HCT116 (cell line): ENCODE data around the gene PCYT1B. TPM values are rescaled to one million over a fixed set of nuclear protein-coding genes. Genes with fewer than 3 reads are reported as not detected.
A peak's percentile ranks its signal among the peaks of the same experiment; 100 is the strongest.

Experiments
- ATAC-seq: fragments of 200-7000 bp; cut with Tn5 transposase; 2 replicates; pipeline ENCODE4 v1.9.1; 2020; ENCODE audit warnings: mild to moderate bottlenecking, moderate library complexity
- BruUV-seq: library from RNA; stranded (reverse); fragments of 400-500 nt; replicated peaks from 2 replicates; lab custom pipeline; 2021; lab: Mats Ljungman, UMichigan
- CTCF ChIA-PET: fragments of 300-600 bp; sonication (Branson Sonifier 250); formaldehyde crosslinking; loops from one replicate; lab custom pipeline; 2021; ENCODE audit warnings: antibody characterized with exemption; lab: Charles Lee
- POLR2A ChIA-PET: fragments of 300-600, 350-600 bp; sonication (Branson Sonifier 250); formaldehyde crosslinking; loops from one replicate; lab custom pipeline; 2021; ENCODE audit warnings: antibody characterized with exemption; lab: Charles Lee
- RAD21 ChIA-PET, 2 experiments: fragments of 300-600 bp; sonication (Branson Sonifier 250); formaldehyde crosslinking; loops; one replicate each; lab custom pipeline; 2023; ENCODE audit warnings: low total read pairs in 2 of 2; ENCODE audit not compliant: uncharacterized antibody in 2 of 2, unreplicated experiment in 2 of 2, low non-redundant PET in 1 of 2; lab: Charles Lee
- DNase-seq: peaks from one replicate; pipeline ENCODE4 v3.0.0-alpha.2; 2010; ENCODE audit warnings: low read depth, low spot score
- H2AFZ ChIP-seq: fragments of 200-600 bp; shearing (Covaris generic), sonication (generic); 2 replicates; pipeline ENCODE4 v1.6.1; 2017; ENCODE audit warnings: low read depth, mixed run types, mixed read lengths, antibody characterized with exemption, low read length; ENCODE audit not compliant: poor library complexity, severe bottlenecking
- H3K27ac ChIP-seq: 2 replicates; pipeline ENCODE4 v1.5.1; 2012; ENCODE audit warnings: low read depth, low read length
- H3K27me3 ChIP-seq: fragments of 200-600 bp; sonication (generic); 2 replicates; pipeline ENCODE4 v1.6.1; 2016; ENCODE audit warnings: mixed run types, low read length, mixed read lengths; ENCODE audit not compliant: insufficient read depth
- H3K36me3 ChIP-seq, 2 experiments: fragments of 200-500 bp in 1 of 2; fragments of 200-600 bp in 1 of 2; sonication (Bioruptor generic) in 1 of 2; sonication (generic) in 1 of 2; 2 replicates each; pipeline versions ENCODE4 v1.5.1 to v1.6.1; 2014 to 2016; ENCODE audit warnings: low read length in 2 of 2, inconsistent platforms in 1 of 2, mixed read lengths in 1 of 2, mixed run types in 1 of 2; ENCODE audit not compliant: insufficient read depth in 2 of 2, control insufficient read depth in 1 of 2
- H3K4me1 ChIP-seq, 2 experiments: fragments of 200-600 bp in 1 of 2; sonication (generic) in 1 of 2; 2 replicates each; pipeline versions ENCODE4 v1.5.1 to v1.6.1; 2012 to 2017; ENCODE audit warnings: low read length in 2 of 2, inconsistent platforms in 1 of 2, mild to moderate bottlenecking in 1 of 2, mixed read lengths in 1 of 2, mixed run types in 1 of 2, moderate library complexity in 1 of 2; ENCODE audit not compliant: insufficient read depth in 2 of 2, control insufficient read depth in 1 of 2
- H3K4me2 ChIP-seq: fragments of 200-600 bp; sonication (generic); 2 replicates; pipeline ENCODE4 v1.6.1; 2017; ENCODE audit warnings: mixed run types, low read length, mixed read lengths
- H3K4me3 ChIP-seq, 2 experiments: fragments of 200-600 bp in 1 of 2; sonication (generic) in 1 of 2; replicated peaks in 1 of 2; 2 replicates each; pipeline ENCODE4 v1.5.1; 2011 to 2016; ENCODE audit warnings: low read length in 2 of 2, control low read depth in 1 of 2, low read depth in 1 of 2, mild to moderate bottlenecking in 1 of 2, mixed read lengths in 1 of 2, mixed run types in 1 of 2
- H3K79me2 ChIP-seq: fragments of 200-600 bp; sonication (generic); 2 replicates; pipeline ENCODE4 v1.6.1; 2017; ENCODE audit warnings: mild to moderate bottlenecking, mixed run types, low read length, moderate library complexity, mixed read lengths; ENCODE audit not compliant: insufficient read depth
- H3K9ac ChIP-seq: fragments of 200-600 bp; sonication (generic); 2 replicates; pipeline ENCODE4 v1.6.1; 2016; ENCODE audit warnings: low read length, mixed read lengths
- H3K9me2 ChIP-seq: fragments of 200-600 bp; sonication (generic), shearing (Covaris generic); 2 replicates; pipeline ENCODE4 v1.6.1; 2017; ENCODE audit warnings: mixed run types, mild to moderate bottlenecking, moderate library complexity; ENCODE audit not compliant: insufficient read depth
- H3K9me3 ChIP-seq, 2 experiments: fragments of 200-500 bp in 1 of 2; fragments of 200-600 bp in 1 of 2; sonication (Bioruptor generic) in 1 of 2; sonication (generic) in 1 of 2; 2 replicates each; pipeline ENCODE4 v1.6.1; 2014 to 2017; ENCODE audit warnings: low read length in 2 of 2, mixed read lengths in 2 of 2, inconsistent platforms in 1 of 2, low read depth in 1 of 2, mild to moderate bottlenecking in 1 of 2, mixed run types in 1 of 2, moderate library complexity in 1 of 2; ENCODE audit not compliant: control insufficient read depth in 1 of 2, insufficient read depth in 1 of 2
- H4K20me1 ChIP-seq: fragments of 200-600 bp; sonication (generic), shearing (Covaris generic); 2 replicates; pipeline ENCODE4 v1.6.1; 2017; ENCODE audit warnings: mixed run types, mild to moderate bottlenecking, moderate library complexity; ENCODE audit not compliant: insufficient read depth
- ATF3 ChIP-seq: IDR thresholded peaks from 2 replicates; pipeline ENCODE4 v1.6.1; 2012
- CBX3 ChIP-seq: IDR thresholded peaks from 2 replicates; pipeline ENCODE4 v1.6.1; 2012; ENCODE audit warnings: low read depth
- CEBPB ChIP-seq: IDR thresholded peaks from 2 replicates; pipeline ENCODE4 v1.6.1; 2012; ENCODE audit warnings: low read depth
- EGR1 ChIP-seq: IDR thresholded peaks from 2 replicates; pipeline ENCODE4 v1.6.1; 2012; ENCODE audit warnings: low read depth
- ELF1 ChIP-seq: IDR thresholded peaks from 2 replicates; pipeline ENCODE4 v1.6.1; 2012; ENCODE audit warnings: low read depth, borderline replicate concordance
- EZH2 ChIP-seq: fragments of 200-600 bp; sonication (generic); IDR thresholded peaks from 2 replicates; pipeline ENCODE4 v1.6.1; 2017; ENCODE audit warnings: antibody characterized with exemption, mixed run types
- EZH2phosphoT487 ChIP-seq: fragments of 200-600 bp; IDR thresholded peaks from 2 replicates; pipeline ENCODE4 v1.6.1; 2018; ENCODE audit warnings: antibody characterized with exemption, borderline replicate concordance
- FOSL1 ChIP-seq: IDR thresholded peaks from 2 replicates; pipeline ENCODE4 v1.6.1; 2012; ENCODE audit warnings: low read depth
- JUND ChIP-seq: IDR thresholded peaks from 2 replicates; pipeline ENCODE4 v1.6.1; 2012
- MAX ChIP-seq: IDR thresholded peaks from 2 replicates; pipeline ENCODE4 v1.6.1; 2012
- POLR2A ChIP-seq: IDR thresholded peaks from 2 replicates; pipeline ENCODE4 v1.7.0; 2011; ENCODE audit warnings: borderline replicate concordance; ENCODE audit not compliant: insufficient read depth, insufficient read length; ENCODE audit errors: extremely low read depth
- POLR2AphosphoS5 ChIP-seq: IDR thresholded peaks from 2 replicates; pipeline ENCODE4 v1.6.1; 2011; ENCODE audit warnings: mild to moderate bottlenecking, low read depth, low read length, moderate library complexity
- SP1 ChIP-seq: IDR thresholded peaks from 2 replicates; pipeline ENCODE4 v1.6.1; 2012; ENCODE audit warnings: low read depth
- YY1 ChIP-seq: IDR thresholded peaks from 2 replicates; pipeline ENCODE4 v1.6.1; 2011; ENCODE audit warnings: low read length, low read depth, moderate library complexity, mild to moderate bottlenecking; ENCODE audit not compliant: insufficient replicate concordance; ENCODE audit errors: extremely low read depth
- ZBTB33 ChIP-seq: IDR thresholded peaks from 2 replicates; pipeline ENCODE4 v1.6.1; 2011; ENCODE audit warnings: mild to moderate bottlenecking, low read length, moderate library complexity; ENCODE audit not compliant: insufficient replicate concordance; ENCODE audit errors: extremely low read depth
- ZNF274 ChIP-seq: fragments of 200-500 bp; sonication (Bioruptor generic); IDR thresholded peaks from 2 replicates; pipeline ENCODE4 v1.6.1; 2014; ENCODE audit warnings: mild to moderate bottlenecking, low read depth, low read length, inconsistent platforms
- intact Hi-C: fragments of 100-400 bp; cut with micrococcal nuclease; formaldehyde crosslinking; loops from 2 replicates; pipeline ENCODE4 v1.10.0; 2022
- total RNA-seq: library from RNA; stranded (reverse); gene quantifications from one replicate; pipeline ENCODE4 v1.2.1, GENCODE V29; 2021; ENCODE audit not compliant: unreplicated experiment
- TF ChIP-seq, protein P1 (sequence below), 3 experiments: fragments of 200-600 bp in 1 of 3; sonication (generic) in 1 of 3; IDR thresholded peaks in 2 of 3; conservative IDR thresholded peaks in 1 of 3; 2 replicates each; pipeline ENCODE4 v1.5.1; 2012 to 2017; ENCODE audit warnings: low read depth in 2 of 3, low read length in 2 of 3, antibody characterized with exemption in 1 of 3, borderline replicate concordance in 1 of 3, control low read depth in 1 of 3, mild to moderate bottlenecking in 1 of 3, mixed read lengths in 1 of 3, mixed run types in 1 of 3, moderate library complexity in 1 of 3; ENCODE audit not compliant: insufficient read depth in 1 of 3
- TF ChIP-seq, protein P2 (sequence below): IDR thresholded peaks from 2 replicates; pipeline ENCODE4 v1.6.1; 2012; ENCODE audit warnings: low read depth

Gene PCYT1B
- total RNA-seq, 1 experiment from 2014 or later = not detected

DNA sequence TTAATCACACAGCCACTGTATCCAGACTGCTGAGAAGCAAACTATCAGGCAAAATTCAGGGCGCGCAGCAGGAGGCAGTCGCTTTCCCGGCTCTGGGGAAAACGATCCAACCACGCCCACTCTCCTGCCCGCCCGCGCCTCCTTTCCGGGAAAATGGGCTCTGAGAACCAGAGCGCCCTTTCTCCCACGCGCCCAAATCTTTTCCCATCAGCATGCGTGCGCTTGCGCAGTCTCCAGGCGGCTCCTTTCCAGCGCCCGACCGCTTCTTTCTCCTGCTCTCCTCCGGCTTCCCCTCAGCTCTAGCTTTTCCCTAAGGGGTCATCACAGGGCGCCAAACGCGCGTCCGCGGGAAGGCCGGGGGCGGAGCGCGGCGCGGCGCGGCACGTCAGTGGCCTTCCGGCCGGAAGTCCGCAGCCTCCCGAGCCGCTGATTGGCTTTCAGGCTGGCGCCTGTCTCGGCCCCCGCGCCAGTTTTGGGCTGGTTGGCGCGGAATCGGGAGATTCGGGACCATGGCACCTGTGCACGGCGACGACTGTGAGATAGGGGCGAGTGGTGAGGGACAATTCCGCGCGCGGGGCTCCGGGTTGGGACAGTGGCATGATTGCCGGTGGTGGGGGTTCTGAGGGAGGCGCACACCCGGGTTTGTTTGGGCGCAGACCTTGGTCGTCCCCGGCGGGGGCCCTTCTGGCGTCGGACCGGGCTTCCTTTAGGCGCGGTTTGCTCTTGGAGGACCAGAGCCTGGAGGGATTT, 46.5 kb upstream of the PCYT1B start, which contains the start of gene POLA1:
Gene POLA1 (plus strand): TSS at position 466 of the 750 bp plus-strand sequence. CDS start 44 bp downstream, at position 510.
- H3K36me3 ChIP-seq = no peaks in the 10 kb centered on the region
- peak within 1 kb of the TSS; percentile 84 for H3K9ac ChIP-seq
- BruUV-seq = no TSS peak
- H3K4me2 ChIP-seq = peak within 1 kb of the TSS; percentile 77
- H3K79me2 ChIP-seq = peaks cover 46% of the 10 kb centered on the region
- no peaks in the 10 kb centered on the region for H3K9me2 ChIP-seq
- H3K27me3 ChIP-seq = no peaks in the 10 kb centered on the region
- ATAC-seq (peak; percentile 94), DNase-seq (peak; percentile 91)
- ChIA-PET POLR2A (no interaction called here), RAD21 (no interaction called here), CTCF (no interaction called here)
- no peaks in the 10 kb centered on the region for H4K20me1 ChIP-seq
- peak within 1 kb of the TSS; percentile 52 to 73 for H3K4me3 ChIP-seq
- peaks cover 3 to 14% of the 10 kb centered on the region in 2 experiments; a peak in 3 of 4 replicates for H3K4me1 ChIP-seq
- intact Hi-C loops = no loop called here
- H3K9me3 ChIP-seq = no peaks in the 10 kb centered on the region
- peak within 1 kb of the TSS; percentile 65 for H2AFZ ChIP-seq
- peak within 1 kb of the TSS; percentile 59 for H3K27ac ChIP-seq
- TF ChIP-seq CBX3 = peak; percentile 59
- TF ChIP-seq MAX = peak; percentile 74
- TF ChIP-seq EGR1 = peak; percentile 91
- no peak; the same call in 1 of the 2 replicates for TF ChIP-seq POLR2AphosphoS5
- TF ChIP-seq SP1 = peak; percentile 79
- TF ChIP-seq JUND = no peak
- TF ChIP-seq POLR2A = no peak
- TF ChIP-seq FOSL1 = no peak
- TF ChIP-seq, protein P1, sequence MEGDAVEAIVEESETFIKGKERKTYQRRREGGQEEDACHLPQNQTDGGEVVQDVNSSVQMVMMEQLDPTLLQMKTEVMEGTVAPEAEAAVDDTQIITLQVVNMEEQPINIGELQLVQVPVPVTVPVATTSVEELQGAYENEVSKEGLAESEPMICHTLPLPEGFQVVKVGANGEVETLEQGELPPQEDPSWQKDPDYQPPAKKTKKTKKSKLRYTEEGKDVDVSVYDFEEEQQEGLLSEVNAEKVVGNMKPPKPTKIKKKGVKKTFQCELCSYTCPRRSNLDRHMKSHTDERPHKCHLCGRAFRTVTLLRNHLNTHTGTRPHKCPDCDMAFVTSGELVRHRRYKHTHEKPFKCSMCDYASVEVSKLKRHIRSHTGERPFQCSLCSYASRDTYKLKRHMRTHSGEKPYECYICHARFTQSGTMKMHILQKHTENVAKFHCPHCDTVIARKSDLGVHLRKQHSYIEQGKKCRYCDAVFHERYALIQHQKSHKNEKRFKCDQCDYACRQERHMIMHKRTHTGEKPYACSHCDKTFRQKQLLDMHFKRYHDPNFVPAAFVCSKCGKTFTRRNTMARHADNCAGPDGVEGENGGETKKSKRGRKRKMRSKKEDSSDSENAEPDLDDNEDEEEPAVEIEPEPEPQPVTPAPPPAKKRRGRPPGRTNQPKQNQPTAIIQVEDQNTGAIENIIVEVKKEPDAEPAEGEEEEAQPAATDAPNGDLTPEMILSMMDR (IDR thresholded peaks at IDR 0.05 in 2 of 3, conservative IDR thresholded peaks at IDR 0.05 in 1 of 3; ENCODE audit: borderline replicate concordance in 1 of 3, insufficient read depth in 1 of 3, low read depth in 2 of 3, low read length in 2 of 3) = 0 out of 6 replicates have a peak, but pooled peaks of 2 of the 3 experiments have one; percentile 11 to 14
- TF ChIP-seq, protein P2, sequence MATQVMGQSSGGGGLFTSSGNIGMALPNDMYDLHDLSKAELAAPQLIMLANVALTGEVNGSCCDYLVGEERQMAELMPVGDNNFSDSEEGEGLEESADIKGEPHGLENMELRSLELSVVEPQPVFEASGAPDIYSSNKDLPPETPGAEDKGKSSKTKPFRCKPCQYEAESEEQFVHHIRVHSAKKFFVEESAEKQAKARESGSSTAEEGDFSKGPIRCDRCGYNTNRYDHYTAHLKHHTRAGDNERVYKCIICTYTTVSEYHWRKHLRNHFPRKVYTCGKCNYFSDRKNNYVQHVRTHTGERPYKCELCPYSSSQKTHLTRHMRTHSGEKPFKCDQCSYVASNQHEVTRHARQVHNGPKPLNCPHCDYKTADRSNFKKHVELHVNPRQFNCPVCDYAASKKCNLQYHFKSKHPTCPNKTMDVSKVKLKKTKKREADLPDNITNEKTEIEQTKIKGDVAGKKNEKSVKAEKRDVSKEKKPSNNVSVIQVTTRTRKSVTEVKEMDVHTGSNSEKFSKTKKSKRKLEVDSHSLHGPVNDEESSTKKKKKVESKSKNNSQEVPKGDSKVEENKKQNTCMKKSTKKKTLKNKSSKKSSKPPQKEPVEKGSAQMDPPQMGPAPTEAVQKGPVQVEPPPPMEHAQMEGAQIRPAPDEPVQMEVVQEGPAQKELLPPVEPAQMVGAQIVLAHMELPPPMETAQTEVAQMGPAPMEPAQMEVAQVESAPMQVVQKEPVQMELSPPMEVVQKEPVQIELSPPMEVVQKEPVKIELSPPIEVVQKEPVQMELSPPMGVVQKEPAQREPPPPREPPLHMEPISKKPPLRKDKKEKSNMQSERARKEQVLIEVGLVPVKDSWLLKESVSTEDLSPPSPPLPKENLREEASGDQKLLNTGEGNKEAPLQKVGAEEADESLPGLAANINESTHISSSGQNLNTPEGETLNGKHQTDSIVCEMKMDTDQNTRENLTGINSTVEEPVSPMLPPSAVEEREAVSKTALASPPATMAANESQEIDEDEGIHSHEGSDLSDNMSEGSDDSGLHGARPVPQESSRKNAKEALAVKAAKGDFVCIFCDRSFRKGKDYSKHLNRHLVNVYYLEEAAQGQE = no peak
- TF ChIP-seq EZH2 = no peak
- 0 out of 2 replicates have a peak, but pooled peaks have one; percentile 22 for TF ChIP-seq CEBPB
- peak; percentile 63 for TF ChIP-seq ELF1
- TF ChIP-seq ZBTB33 = no peak
- no peak for TF ChIP-seq ZNF274
- TF ChIP-seq EZH2phosphoT487 = no peak
- TF ChIP-seq YY1 = no peak
- no peak for TF ChIP-seq ATF3
